ENCODE data around the gene ZNF777. TPM values are rescaled to one million over a fixed set of nuclear protein-coding genes. Genes with fewer than 3 reads are reported as not detected.
A peak's percentile ranks its signal among the peaks of the same experiment; 100 is the strongest.

Gene ZNF777
- total RNA-seq, 1 experiment from 2014 or later, result 9.9 TPM

- DNase-seq (ENCODE audit: low read depth), result no peak
Measured at GRCh38 chr7:149477494-149478443, 16.9 kb upstream of the ZNF777 start.

- DNase-seq (ENCODE audit: low read depth), result no peak
Measured at GRCh38 chr7:149476791-149477190, 15.9 kb upstream of the ZNF777 start.

- no peak for DNase-seq (ENCODE audit: low read depth)
Measured at GRCh38 chr7:149475121-149476045, 14.5 kb upstream of the ZNF777 start.

GRCh38 chr7:149474309-149475120 lies 13.7 kb upstream of the ZNF777 start:
- DNase-seq (ENCODE audit: low read depth), result no peak

GRCh38 chr7:149473251-149473650 lies 12.4 kb upstream of the ZNF777 start:
- DNase-seq (ENCODE audit: low read depth), result no peak

GRCh38 chr7:149471289-149471953 lies 10.6 kb upstream of the ZNF777 start:
- DNase-seq (ENCODE audit: low read depth), result no peak

- no peak for DNase-seq (ENCODE audit: low read depth)
Measured at GRCh38 chr7:149469806-149470205, 8.9 kb upstream of the ZNF777 start.

- no peak for DNase-seq (ENCODE audit: low read depth)
Measured at GRCh38 chr7:149468208-149468607, 7.3 kb upstream of the ZNF777 start.

GRCh38 chr7:149467321-149467859 lies 6.5 kb upstream of the ZNF777 start:
- DNase-seq (ENCODE audit: low read depth), result no peak

GRCh38 chr7:149466364-149466763 lies 5.5 kb upstream of the ZNF777 start:
- no peak for DNase-seq (ENCODE audit: low read depth)

GRCh38 chr7:149463500-149464161 lies 2.8 kb upstream of the ZNF777 start:
- no peak for DNase-seq (ENCODE audit: low read depth)

GRCh38 chr7:149462101-149462520 lies 1.2 kb upstream of the ZNF777 start:
- DNase-seq (ENCODE audit: low read depth), result no peak

- DNase-seq (ENCODE audit: low read depth), result peak; percentile 23
Measured at GRCh38 chr7:149459540-149460452, 1.1 kb downstream of the ZNF777 start.

GRCh38 chr7:149459201-149459539 lies 1.7 kb downstream of the ZNF777 start:
- DNase-seq (ENCODE audit: low read depth), result no peak

- no peak for DNase-seq (ENCODE audit: low read depth)
Measured at GRCh38 chr7:149458235-149458634, 2.6 kb downstream of the ZNF777 start.

GRCh38 chr7:149457766-149458165 lies 3.1 kb downstream of the ZNF777 start:
- DNase-seq (ENCODE audit: low read depth), result no peak

- peak; percentile 27 for DNase-seq (ENCODE audit: low read depth)
Measured at GRCh38 chr7:149456506-149457421, 4.1 kb downstream of the ZNF777 start.
